K562 (cell line): ENCODE data around the gene DCUN1D2. TPM values are rescaled to one million over a fixed set of nuclear protein-coding genes. Genes with fewer than 3 reads are reported as not detected.

Source experiments
- ATAC-seq: fragments of 200-7000 bp; cut with Tn5 transposase; 3 replicates; pipeline ENCODE4 v1.9.1; 2020; ENCODE audit warnings: moderate library complexity
- BruUV-seq: library from RNA; stranded (reverse); fragments of 400-500 nt; replicated peaks from 2 replicates; lab custom pipeline; 2021; lab: Mats Ljungman, UMichigan
- CTCF ChIA-PET: fragments of 300-600 bp; formaldehyde crosslinking; extraction: SDS; loops from one replicate; lab custom pipeline; 2021; ENCODE audit warnings: low intra/inter-chr PET ratio; lab: Yijun Ruan, JAX
- POLR2A ChIA-PET: fragments of 300-600, 350-650 bp; sonication (Branson Sonifier 250); formaldehyde crosslinking; extraction: SDS; loops from one replicate; lab custom pipeline; 2021; ENCODE audit warnings: antibody characterized with exemption, inconsistent platforms; lab: Yijun Ruan, JAX
- DNase-seq, 4 experiments: peaks; one replicate each; pipeline versions ENCODE4 v3.0.0 to v3.0.0-alpha.2; 2011 to 2018; ENCODE audit warnings: low spot score in 3 of 4, mixed read lengths in 3 of 4; ENCODE audit errors: extremely low read depth in 1 of 4
- FAIRE-seq: peaks from 2 replicates; lab custom pipeline; 2011; peaks lifted over from hg19 to GRCh38; lab: Jason Lieb, UNC
- H2AFZ ChIP-seq: 2 replicates; pipeline ENCODE4 v1.6.0; 2011; ENCODE audit warnings: low read depth, low read length, control low read depth, inconsistent platforms
- H3K27ac ChIP-seq: fragments of 200-600 bp; 3 replicates; pipeline ENCODE4 v1.8.0; 2011; ENCODE audit warnings: low read depth, mild to moderate bottlenecking, control low read depth, inconsistent platforms, low read length, moderate library complexity, mixed read lengths; ENCODE audit errors: extremely low read depth
- H3K27me3 ChIP-seq, 2 experiments: fragments of 300-600 bp in 1 of 2; 2 replicates in 1 of 2; 3 replicates in 1 of 2; pipeline versions ENCODE4 v1.6.0 to v1.8.0; 2011; ENCODE audit warnings: inconsistent platforms in 2 of 2, low read length in 2 of 2, mild to moderate bottlenecking in 1 of 2, mixed read lengths in 1 of 2, moderate library complexity in 1 of 2; ENCODE audit not compliant: control insufficient read depth in 2 of 2, insufficient read depth in 2 of 2
- H3K36me3 ChIP-seq: fragments of 300-600 bp; 3 replicates; pipeline ENCODE4 v1.8.0; 2011; ENCODE audit warnings: mild to moderate bottlenecking, low read length, inconsistent platforms; ENCODE audit not compliant: control insufficient read depth, insufficient read depth
- H3K4me1 ChIP-seq, 2 experiments: fragments of 200-600 bp in 1 of 2; replicated peaks in 1 of 2; 2 replicates in 1 of 2; 3 replicates in 1 of 2; pipeline versions ENCODE4 v1.5.1 to v1.8.0; 2011; ENCODE audit warnings: inconsistent platforms in 2 of 2, low read length in 2 of 2, mild to moderate bottlenecking in 1 of 2, mixed read lengths in 1 of 2, moderate library complexity in 1 of 2; ENCODE audit not compliant: control insufficient read depth in 2 of 2, insufficient read depth in 2 of 2
- H3K4me2 ChIP-seq: 2 replicates; pipeline ENCODE4 v1.6.1; 2011; ENCODE audit warnings: low read length, control low read depth, inconsistent platforms, mixed read lengths; ENCODE audit not compliant: insufficient read depth
- H3K4me3 ChIP-seq: fragments of 200-600 bp; sonication (generic), shearing (Covaris generic); 2 replicates; pipeline ENCODE4 v1.5.1; 2016; ENCODE audit warnings: control low read depth, inconsistent platforms
- H3K79me2 ChIP-seq: fragments of 200-600 bp; 3 replicates; pipeline ENCODE4 v1.8.0; 2011; ENCODE audit warnings: low read length, inconsistent platforms; ENCODE audit not compliant: control insufficient read depth, insufficient read depth
- H3K9ac ChIP-seq, 2 experiments: 2 replicates each; pipeline versions ENCODE4 v1.6.0 to v1.6.1; 2011; ENCODE audit warnings: low read depth in 2 of 2, low read length in 2 of 2, control low read depth in 1 of 2, inconsistent platforms in 1 of 2, mild to moderate bottlenecking in 1 of 2, mixed read lengths in 1 of 2; ENCODE audit not compliant: insufficient read depth in 1 of 2
- H3K9me1 ChIP-seq: one replicate; pipeline ENCODE4 v1.6.0; 2011; ENCODE audit warnings: inconsistent platforms, mild to moderate bottlenecking, low read length, moderate library complexity; ENCODE audit not compliant: control insufficient read depth, insufficient read depth
- H3K9me3 ChIP-seq: replicated peaks from 2 replicates; pipeline ENCODE4 v1.5.1; 2011; ENCODE audit warnings: low read depth, low read length, inconsistent platforms; ENCODE audit not compliant: control insufficient read depth, insufficient read depth
- H4K20me1 ChIP-seq: replicated peaks from 2 replicates; pipeline ENCODE4 v1.6.1; 2011; ENCODE audit warnings: low read length, inconsistent platforms, mixed read lengths; ENCODE audit not compliant: control insufficient read depth, insufficient read depth
- CTBP1 ChIP-seq: fragments of 450-650 bp; IDR thresholded peaks from 2 replicates; pipeline ENCODE4 v1.6.1; 2016; ENCODE audit warnings: borderline replicate concordance
- ETS1 ChIP-seq: conservative IDR thresholded peaks from 2 replicates; pipeline ENCODE4 v1.6.1; 2011; ENCODE audit warnings: low read depth, mild to moderate bottlenecking, low read length; ENCODE audit not compliant: control insufficient read depth
- FOXA1 ChIP-seq: fragments of 450-650 bp; IDR thresholded peaks from 2 replicates; pipeline ENCODE4 v1.6.1; 2016; ENCODE audit warnings: mild to moderate bottlenecking, borderline replicate concordance
- HDGF ChIP-seq: fragments of 450-650 bp; IDR thresholded peaks from 2 replicates; pipeline ENCODE4 v1.6.1; 2016
- HMBOX1 ChIP-seq: sonication (generic); IDR thresholded peaks from 2 replicates; pipeline ENCODE4 v1.6.1; 2016
- NFRKB ChIP-seq: fragments of 450-650 bp; IDR thresholded peaks from 2 replicates; pipeline ENCODE4 v1.6.1; 2016; ENCODE audit warnings: low read depth
- SREBF2 ChIP-seq: sonication (generic); formaldehyde crosslinking; IDR thresholded peaks from 2 replicates; pipeline ENCODE4 v1.4.0; 2020; ENCODE audit warnings: mild to moderate bottlenecking, missing genetic modification reagents
- SUPT5H ChIP-seq: fragments of 450-650 bp; IDR thresholded peaks from 2 replicates; pipeline ENCODE4 v1.6.1; 2016
- TFAP4 ChIP-seq: sonication (generic); formaldehyde crosslinking; IDR thresholded peaks from 2 replicates; pipeline ENCODE4 v1.8.0; 2022; ENCODE audit warnings: missing genetic modification reagents, mild to moderate bottlenecking, moderate library complexity, borderline replicate concordance
- ZBTB17 ChIP-seq: fragments of 450-650 bp; formaldehyde crosslinking; IDR thresholded peaks from 2 replicates; pipeline ENCODE4 v1.4.0; 2020; ENCODE audit warnings: mild to moderate bottlenecking
- ZEB2 ChIP-seq: fragments of 450-650 bp; IDR thresholded peaks from 2 replicates; pipeline ENCODE4 v1.6.1; 2016
- ZNF586 ChIP-seq: fragments of 450-650 bp; formaldehyde crosslinking; conservative IDR thresholded peaks from 2 replicates; pipeline ENCODE4 v1.4.0; 2020; ENCODE audit warnings: mild to moderate bottlenecking, moderate library complexity
- ZNF695 ChIP-seq: fragments of 450-650 bp; formaldehyde crosslinking; IDR thresholded peaks from 2 replicates; pipeline ENCODE4 v1.4.0; 2020; ENCODE audit warnings: mild to moderate bottlenecking, moderate library complexity
- ZNF76 ChIP-seq: fragments of 250-450 bp; sonication (Bioruptor Pico); IDR thresholded peaks from 2 replicates; pipeline ENCODE4 v1.4.0; 2020; ENCODE audit warnings: mild to moderate bottlenecking, moderate library complexity, borderline replicate concordance
- WGBS: fragments of 100-300 bp; shearing (Covaris generic); methylation state at CpG from one replicate; pipeline ENCODE4 v1.1.6; 2016; ENCODE audit warnings: low coverage, mixed read lengths; ENCODE audit not compliant: insufficient coverage; ENCODE audit errors: missing lambda C conversion rate; 5-methylcytosine and 5-hydroxymethylcytosine counted together
- in situ Hi-C: fragments of 300-500 bp; cut with MboI; formaldehyde crosslinking; loops from 4 replicates; pipeline ENCODE4 v1.15.0; 2018; ENCODE audit warnings: inconsistent platforms, mixed read lengths
- intact Hi-C: fragments of 100-400 bp; cut with micrococcal nuclease; formaldehyde crosslinking; loops from 2 replicates; pipeline ENCODE4 v1.14.2; 2022
- polyA plus RNA-seq, 8 experiments: library from polyadenylated mRNA; depleted of rRNA in 4 of 8; stranded (reverse) in 5 of 8; unstranded in 3 of 8; fragments of >200 nt; fragmentation: Nextera tagmentation in 2 of 8; fragmentation: Illumina TruSeq in 1 of 8; extraction: Ambion mirVana in 2 of 8; extraction: Trizol in 1 of 8; gene quantifications; 2 replicates each; pipeline versions ENCODE4 v1.2.1 to v1.2.3, GENCODE V29; 2011 to 2014; ENCODE audit warnings: inconsistent platforms in 1 of 8, missing spikeins in 1 of 8
- total RNA-seq, 7 experiments: library from RNA; depleted of rRNA in 6 of 7; stranded (reverse); fragments of >200 nt in 6 of 7; fragmentation: Illumina TruSeq in 2 of 7; extraction: Trizol in 2 of 7; gene quantifications; 2 replicates each; pipeline versions ENCODE4 v1.2.1 to v1.2.3, GENCODE V29; 2011 to 2021; ENCODE audit warnings: low replicate concordance in 1 of 7
- TF ChIP-seq, protein P1 (sequence below), 3 experiments: IDR thresholded peaks in 2 of 3; conservative IDR thresholded peaks in 1 of 3; 2 replicates each; pipeline ENCODE4 v1.5.1; 2011 to 2012; ENCODE audit warnings: low read length in 3 of 3, mild to moderate bottlenecking in 3 of 3, control low read depth in 2 of 3, improper control_type of control experiment in 1 of 3, inconsistent platforms in 1 of 3, low read depth in 1 of 3, mixed read lengths in 1 of 3, moderate library complexity in 1 of 3; ENCODE audit not compliant: insufficient read depth in 2 of 3

Gene DCUN1D2
- total and polyA plus RNA-seq, 9 of the 15 experiments (the other 6 are each of a cell fraction or from before 2014, with no cell fraction given) = 2.1 to 16.8 (median 11.1) TPM

GRCh38 chr13:113489171-113489548 lies 1.4 kb downstream of the DCUN1D2 start:
- Histone ChIP-seq H3K79me2 (peaks cover 92% of the 10 kb centered on the region), H3K9me1 (peaks cover 5% of the 10 kb centered on the region), H3K36me3 (peaks cover 22% of the 10 kb centered on the region; the same call in 2 of the 3 replicates), H3K9ac (peak overlapping the region in 1 of 2 experiments; percentile 93; a peak in 1 of 4 replicates), H2AFZ (no peak overlapping the region), H3K4me1 (peaks cover 17 to 34% of the 10 kb centered on the region in 2 experiments), H3K27ac (no peak overlapping the region), H3K9me3 (no peaks in the 10 kb centered on the region), H3K27me3 (no peaks in the 10 kb centered on the region), H4K20me1 (peaks cover 6% of the 10 kb centered on the region), H3K4me2 (peak overlapping the region; percentile 91), H3K4me3 (peak overlapping the region; percentile 89; the same call in 1 of the 2 replicates)
- in situ Hi-C loops = no loop called here
- ATAC-seq (no peak), DNase-seq (peak in 1 of 4 experiments; percentile 14), FAIRE-seq (no peak)
- 28% methylated on average over 7 of the region's 8 CpGs for WGBS
- TF ChIP-seq ZNF586 (no peak), ETS1 (no peak), CTBP1 (peak; percentile 24; the same call in 1 of the 2 replicates), ZBTB17 (no peak), NFRKB (no peak), ZEB2 (peak; percentile 83; the same call in 1 of the 2 replicates), FOXA1 (no peak), TFAP4 (CRISPR knock-in tag) (0 out of 2 replicates have a peak, but pooled peaks have one; percentile 22), SUPT5H (no peak), HMBOX1 (no peak), HDGF (no peak), ZNF76 (CRISPR knock-in tag) (no peak), ZNF695 (CRISPR knock-in tag) (no peak), SREBF2 (CRISPR knock-in tag) (no peak)
- TF ChIP-seq, protein P1, sequence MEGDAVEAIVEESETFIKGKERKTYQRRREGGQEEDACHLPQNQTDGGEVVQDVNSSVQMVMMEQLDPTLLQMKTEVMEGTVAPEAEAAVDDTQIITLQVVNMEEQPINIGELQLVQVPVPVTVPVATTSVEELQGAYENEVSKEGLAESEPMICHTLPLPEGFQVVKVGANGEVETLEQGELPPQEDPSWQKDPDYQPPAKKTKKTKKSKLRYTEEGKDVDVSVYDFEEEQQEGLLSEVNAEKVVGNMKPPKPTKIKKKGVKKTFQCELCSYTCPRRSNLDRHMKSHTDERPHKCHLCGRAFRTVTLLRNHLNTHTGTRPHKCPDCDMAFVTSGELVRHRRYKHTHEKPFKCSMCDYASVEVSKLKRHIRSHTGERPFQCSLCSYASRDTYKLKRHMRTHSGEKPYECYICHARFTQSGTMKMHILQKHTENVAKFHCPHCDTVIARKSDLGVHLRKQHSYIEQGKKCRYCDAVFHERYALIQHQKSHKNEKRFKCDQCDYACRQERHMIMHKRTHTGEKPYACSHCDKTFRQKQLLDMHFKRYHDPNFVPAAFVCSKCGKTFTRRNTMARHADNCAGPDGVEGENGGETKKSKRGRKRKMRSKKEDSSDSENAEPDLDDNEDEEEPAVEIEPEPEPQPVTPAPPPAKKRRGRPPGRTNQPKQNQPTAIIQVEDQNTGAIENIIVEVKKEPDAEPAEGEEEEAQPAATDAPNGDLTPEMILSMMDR (IDR thresholded peaks at IDR 0.05 in 2 of 3, conservative IDR thresholded peaks at IDR 0.05 in 1 of 3; ENCODE audit: insufficient read depth in 2 of 3, low read depth in 1 of 3, low read length in 3 of 3) = 0 out of 6 replicates have a peak, but pooled peaks of 1 of the 3 experiments have one; percentile 8
- no TSS peak for BruUV-seq
- intact Hi-C loops = no loop called here
- CTCF ChIA-PET = no interaction called here
- POLR2A ChIA-PET = interaction anchor here (0.6 to 1.1 kb wide), 3 partner anchors 8 to 15 kb away, joined by 3 to 4 read pairs (median 3); no protein-coding TSS in a partner anchor
